Measurements from ENCODE around the gene LIPH.
A peak's percentile ranks its signal among the peaks of the same experiment; 100 is the strongest.

The LIPH gene

GRCh38 chr3:185539934-185540333 lies 12.5 kb downstream of the LIPH start:
- DNase-seq: no peak

GRCh38 chr3:185537369-185537970 lies 14.9 kb downstream of the LIPH start:
- DNase-seq: no peak

- DNase-seq: no peak
Measured at GRCh38 chr3:185534511-185534910, 17.9 kb downstream of the LIPH start.

GRCh38 chr3:185532901-185533300 lies 19.5 kb downstream of the LIPH start:
- no peak for DNase-seq

GRCh38 chr3:185530856-185531255 lies 21.5 kb downstream of the LIPH start:
- no peak for DNase-seq

- no peak for DNase-seq
Measured at GRCh38 chr3:185528532-185528931, 23.9 kb downstream of the LIPH start.

GRCh38 chr3:185527364-185527763 lies 25.0 kb downstream of the LIPH start:
- no peak for DNase-seq

GRCh38 chr3:185526349-185526951 lies 25.9 kb downstream of the LIPH start:
- DNase-seq: no peak

GRCh38 chr3:185521349-185522138 lies 30.8 kb downstream of the LIPH start:
- no peak for DNase-seq

- DNase-seq: no peak
Measured at GRCh38 chr3:185519021-185519420, 33.4 kb downstream of the LIPH start.

GRCh38 chr3:185517387-185518130 lies 34.8 kb downstream of the LIPH start:
- DNase-seq: no peak

- DNase-seq: no peak
Measured at GRCh38 chr3:185511711-185512110, 40.7 kb downstream of the LIPH start.

- DNase-seq: no peak
Measured at GRCh38 chr3:185508335-185508991, 43.9 kb downstream of the LIPH start.

- no peak for DNase-seq
Measured at GRCh38 chr3:185507883-185508282, 44.5 kb downstream of the LIPH start.

- DNase-seq: no peak
Measured at GRCh38 chr3:185504636-185505035, 47.8 kb downstream of the LIPH start.

- no peak for DNase-seq
Measured at GRCh38 chr3:185503521-185503920, 48.9 kb downstream of the LIPH start.

GRCh38 chr3:185502987-185503386 lies 49.4 kb downstream of the LIPH start:
- no peak for DNase-seq

- DNase-seq: peak; percentile 76 to 87 (median 82)
Measured at GRCh38 chr3:185498503-185499396, 53.6 kb downstream of the LIPH start, which contains the start of gene TMEM41A. TSS of gene TMEM41A (minus strand) at chr3:185499035. CDS start at chr3:185498961, 74 bp downstream.

GRCh38 chr3:185490241-185490640 lies 62.1 kb downstream of the LIPH start:
- no peak for DNase-seq

GRCh38 chr3:185489462-185489861 lies 62.9 kb downstream of the LIPH start:
- DNase-seq: no peak

GRCh38 chr3:185488465-185488864 lies 63.9 kb downstream of the LIPH start:
- no peak for DNase-seq

- no peak for DNase-seq
Measured at GRCh38 chr3:185486394-185486793, 66.0 kb downstream of the LIPH start.
